ENCODE data around the gene EPHB1. TPM values are rescaled to one million over a fixed set of nuclear protein-coding genes. Genes with fewer than 3 reads are reported as not detected.

Gene EPHB1
- total RNA-seq, 1 experiment from 2014 or later = 0.11 TPM

DNA sequence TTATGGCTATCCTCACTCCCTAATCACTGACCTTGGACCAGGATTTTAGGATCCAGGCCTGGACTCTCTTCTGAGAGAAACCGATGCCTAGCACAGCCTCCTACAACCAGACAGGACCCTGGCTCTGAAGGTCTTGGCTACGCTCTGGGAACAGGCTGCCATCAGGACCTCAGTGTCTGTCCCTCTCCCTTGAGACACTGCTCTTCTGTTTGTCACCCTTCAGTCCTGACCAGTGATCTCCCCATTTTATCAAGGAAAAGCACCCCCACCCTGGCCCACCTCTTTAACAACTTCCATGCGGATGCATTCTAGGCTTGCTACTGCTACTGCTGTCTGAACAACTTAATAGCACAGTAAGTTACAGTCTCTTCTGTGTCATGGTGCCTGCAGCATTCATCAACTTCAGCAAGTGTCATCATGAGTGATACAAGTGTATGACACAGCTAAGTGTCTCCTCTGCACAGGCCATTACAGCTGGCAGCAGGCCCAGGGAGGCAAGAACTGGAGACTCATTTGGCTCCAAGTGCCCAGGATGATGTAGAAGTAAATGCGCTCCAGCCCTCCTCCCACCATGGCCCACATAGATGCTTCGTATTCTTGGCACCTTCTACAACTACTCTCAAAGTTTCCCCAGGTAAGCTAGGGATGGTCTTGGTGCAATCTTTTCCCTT lies 302.4 kb downstream of the EPHB1 start:
- ChIA-PET CTCF (no interaction called here), POLR2A (ENCODE audit: low non-redundant PET) (no interaction called here)
- intact Hi-C loops (cut with micrococcal nuclease; ENCODE audit: unreplicated experiment) = no loop called here
- no TSS peak for BruUV-seq (replicated peaks)
- H3K36me3 ChIP-seq (ENCODE audit: insufficient read depth, low read length, poor library complexity, severe bottlenecking) = no peaks in the 10 kb centered on the region
- no peak for TF ChIP-seq EZH2 (IDR thresholded peaks at IDR 0.05; ENCODE audit: borderline replicate concordance, low read depth, low read length, poor library complexity, severe bottlenecking)
- TF ChIP-seq, protein P1, sequence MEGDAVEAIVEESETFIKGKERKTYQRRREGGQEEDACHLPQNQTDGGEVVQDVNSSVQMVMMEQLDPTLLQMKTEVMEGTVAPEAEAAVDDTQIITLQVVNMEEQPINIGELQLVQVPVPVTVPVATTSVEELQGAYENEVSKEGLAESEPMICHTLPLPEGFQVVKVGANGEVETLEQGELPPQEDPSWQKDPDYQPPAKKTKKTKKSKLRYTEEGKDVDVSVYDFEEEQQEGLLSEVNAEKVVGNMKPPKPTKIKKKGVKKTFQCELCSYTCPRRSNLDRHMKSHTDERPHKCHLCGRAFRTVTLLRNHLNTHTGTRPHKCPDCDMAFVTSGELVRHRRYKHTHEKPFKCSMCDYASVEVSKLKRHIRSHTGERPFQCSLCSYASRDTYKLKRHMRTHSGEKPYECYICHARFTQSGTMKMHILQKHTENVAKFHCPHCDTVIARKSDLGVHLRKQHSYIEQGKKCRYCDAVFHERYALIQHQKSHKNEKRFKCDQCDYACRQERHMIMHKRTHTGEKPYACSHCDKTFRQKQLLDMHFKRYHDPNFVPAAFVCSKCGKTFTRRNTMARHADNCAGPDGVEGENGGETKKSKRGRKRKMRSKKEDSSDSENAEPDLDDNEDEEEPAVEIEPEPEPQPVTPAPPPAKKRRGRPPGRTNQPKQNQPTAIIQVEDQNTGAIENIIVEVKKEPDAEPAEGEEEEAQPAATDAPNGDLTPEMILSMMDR (conservative IDR thresholded peaks at IDR 0.05; ENCODE audit: low read depth, low read length) = no peak
- no peak overlapping the region for H3K27ac ChIP-seq (ENCODE audit: low read depth, low read length, poor library complexity, severe bottlenecking)
- H3K4me1 ChIP-seq (ENCODE audit: insufficient read depth, low read length, poor library complexity, severe bottlenecking) = no peaks in the 10 kb centered on the region
- no peaks in the 10 kb centered on the region for H3K27me3 ChIP-seq (replicated peaks; ENCODE audit: insufficient read depth, low read depth, low read length, poor library complexity)
- H3K9me3 ChIP-seq (ENCODE audit: low read depth, low read length, poor library complexity, severe bottlenecking) = no peaks in the 10 kb centered on the region
- no peak for DNase-seq (ENCODE audit: low spot score)
- H3K4me3 ChIP-seq (ENCODE audit: low read depth, low read length, poor library complexity, severe bottlenecking) = no peak overlapping the region

DNA sequence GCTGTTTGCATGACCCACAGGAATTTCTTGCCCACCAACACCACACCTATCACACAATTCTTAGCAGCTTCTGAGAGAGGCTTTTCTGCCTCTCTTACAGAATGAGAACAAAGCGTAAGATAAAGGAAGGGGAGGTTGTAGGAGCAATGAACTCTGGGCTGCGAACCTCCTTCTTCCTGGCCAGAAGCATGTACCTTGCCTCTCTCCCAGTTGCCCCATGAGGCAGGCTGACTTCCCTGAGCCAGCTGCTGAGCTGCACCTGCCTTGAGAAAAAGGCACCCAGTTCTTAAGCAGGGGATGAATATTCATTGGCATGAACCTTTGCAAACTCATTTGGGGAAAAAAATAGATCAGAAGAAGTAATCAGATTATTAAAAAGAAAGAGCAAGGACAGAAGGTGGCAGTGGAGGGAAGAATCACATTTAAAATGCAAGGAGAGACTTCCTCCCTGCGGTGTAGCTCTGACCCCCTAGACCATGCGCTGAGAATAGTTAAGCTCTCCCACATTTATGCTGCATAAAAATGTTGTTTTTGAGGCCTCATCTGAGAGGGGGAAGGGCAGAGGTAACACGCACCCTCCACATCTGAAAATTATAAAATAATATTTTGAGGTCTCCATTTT lies 304.8 kb downstream of the EPHB1 start:
- DNase-seq (ENCODE audit: low spot score) = no peak
- H3K36me3 ChIP-seq (ENCODE audit: insufficient read depth, low read length, poor library complexity, severe bottlenecking) = no peaks in the 10 kb centered on the region
- no peaks in the 10 kb centered on the region for H3K27me3 ChIP-seq (replicated peaks; ENCODE audit: insufficient read depth, low read depth, low read length, poor library complexity)
- intact Hi-C loops (cut with micrococcal nuclease; ENCODE audit: unreplicated experiment) = no loop called here
- no peak overlapping the region for H3K4me3 ChIP-seq (ENCODE audit: low read depth, low read length, poor library complexity, severe bottlenecking)
- POLR2A ChIA-PET (ENCODE audit: low non-redundant PET) = no interaction called here
- CTCF ChIA-PET = no interaction called here
- no peaks in the 10 kb centered on the region for H3K4me1 ChIP-seq (ENCODE audit: insufficient read depth, low read length, poor library complexity, severe bottlenecking)
- BruUV-seq (replicated peaks) = no TSS peak
- H3K9me3 ChIP-seq (ENCODE audit: low read depth, low read length, poor library complexity, severe bottlenecking) = no peaks in the 10 kb centered on the region
- TF ChIP-seq EZH2 (IDR thresholded peaks at IDR 0.05; ENCODE audit: borderline replicate concordance, low read depth, low read length, poor library complexity, severe bottlenecking) = no peak
- TF ChIP-seq, protein P1 (conservative IDR thresholded peaks at IDR 0.05; ENCODE audit: low read depth, low read length) = no peak
- H3K27ac ChIP-seq (ENCODE audit: low read depth, low read length, poor library complexity, severe bottlenecking) = no peak overlapping the region

DNA sequence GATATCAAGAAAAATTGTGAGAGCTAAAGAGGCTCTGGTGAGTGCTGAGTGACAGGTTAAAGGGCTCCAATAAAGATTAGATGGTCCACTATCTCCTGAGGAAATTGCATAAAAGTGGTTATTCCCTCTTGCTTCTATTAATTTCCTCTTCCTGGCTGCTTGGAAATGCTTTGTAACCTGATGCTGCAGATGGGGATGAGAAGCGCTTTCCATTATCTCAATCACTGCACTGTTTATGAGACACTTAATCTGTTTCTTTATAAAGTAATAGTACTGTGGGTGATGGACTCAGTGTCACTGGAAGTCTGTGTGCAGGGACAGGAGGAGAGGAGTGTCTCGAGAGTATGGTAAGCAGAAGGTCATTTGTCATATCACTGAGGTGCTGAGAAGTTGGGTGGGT lies 305.3 kb downstream of the EPHB1 start:
- intact Hi-C loops (cut with micrococcal nuclease; ENCODE audit: unreplicated experiment) = no loop called here
- TF ChIP-seq, protein P1 (conservative IDR thresholded peaks at IDR 0.05; ENCODE audit: low read depth, low read length) = no peak
- no peak for TF ChIP-seq EZH2 (IDR thresholded peaks at IDR 0.05; ENCODE audit: borderline replicate concordance, low read depth, low read length, poor library complexity, severe bottlenecking)
- BruUV-seq (replicated peaks) = no TSS peak
- H3K4me3 ChIP-seq (ENCODE audit: low read depth, low read length, poor library complexity, severe bottlenecking) = no peak overlapping the region
- POLR2A ChIA-PET (ENCODE audit: low non-redundant PET) = no interaction called here
- no peak overlapping the region for H3K27ac ChIP-seq (ENCODE audit: low read depth, low read length, poor library complexity, severe bottlenecking)
- H3K36me3 ChIP-seq (ENCODE audit: insufficient read depth, low read length, poor library complexity, severe bottlenecking) = no peaks in the 10 kb centered on the region
- H3K27me3 ChIP-seq (replicated peaks; ENCODE audit: insufficient read depth, low read depth, low read length, poor library complexity) = no peaks in the 10 kb centered on the region
- H3K4me1 ChIP-seq (ENCODE audit: insufficient read depth, low read length, poor library complexity, severe bottlenecking) = no peaks in the 10 kb centered on the region
- no peak for DNase-seq (ENCODE audit: low spot score)
- CTCF ChIA-PET = no interaction called here
- H3K9me3 ChIP-seq (ENCODE audit: low read depth, low read length, poor library complexity, severe bottlenecking) = no peaks in the 10 kb centered on the region

Measured in A673 (cell line).